IPS DF 6.9 (cell line): Measurements from ENCODE around the gene TIGD2.
"Not testable (repeated sequence)": the region's sequence is repeated elsewhere in the genome, so short reads cannot be mapped to it uniquely, and the experiment has no call there.

Source experiments
- DNase-seq: peaks from one replicate; pipeline ENCODE4 v3.0.0-alpha.2; 2013; ENCODE audit warnings: low read depth, low spot score
- H3K27ac ChIP-seq: one replicate; pipeline ENCODE4 v1.5.1; 2013; ENCODE audit warnings: low read length, control low read depth
- H3K27me3 ChIP-seq: 2 replicates; pipeline ENCODE4 v1.6.1; 2013; ENCODE audit warnings: mild to moderate bottlenecking, low read length; ENCODE audit not compliant: control insufficient read depth, insufficient read depth
- H3K36me3 ChIP-seq: 2 replicates; pipeline ENCODE4 v1.6.1; 2013; ENCODE audit warnings: low read length; ENCODE audit not compliant: control insufficient read depth, insufficient read depth
- H3K4me1 ChIP-seq: 2 replicates; pipeline ENCODE4 v1.6.1; 2013; ENCODE audit warnings: low read length; ENCODE audit not compliant: control insufficient read depth, insufficient read depth
- H3K4me3 ChIP-seq: 2 replicates; pipeline ENCODE4 v1.5.1; 2013; ENCODE audit warnings: mild to moderate bottlenecking, low read length
- H3K9me3 ChIP-seq: 2 replicates; pipeline ENCODE4 v1.6.1; 2013; ENCODE audit warnings: low read length, inconsistent platforms; ENCODE audit not compliant: control insufficient read depth, insufficient read depth
- WGBS: extraction: QIAGEN DNeasy Blood & Tissue Kit; methylation state at CpG from one replicate; pipeline ENCODE4 v1.1.7; 2013; ENCODE audit warnings: mixed read lengths, missing lambda C conversion rate; ENCODE audit not compliant: insufficient read length, insufficient coverage; 5-methylcytosine and 5-hydroxymethylcytosine counted together

The TIGD2 gene

GRCh38 chr4:89140168-89140759, 28.9 kb downstream of the TIGD2 start:
- no peak overlapping the region for H3K27ac ChIP-seq
- H3K9me3 ChIP-seq = no peaks in the 10 kb centered on the region
- H3K4me1 ChIP-seq = no peaks in the 10 kb centered on the region
- no CpG with 5 or more reads among the region's 6 CpGs for WGBS
- no peaks in the 10 kb centered on the region for H3K27me3 ChIP-seq
- no peak overlapping the region for H3K4me3 ChIP-seq
- no peak for DNase-seq
- no peaks in the 10 kb centered on the region for H3K36me3 ChIP-seq

- Histone ChIP-seq H3K4me1 (no peaks in the 10 kb centered on the region), H3K27me3 (no peaks in the 10 kb centered on the region), H3K36me3 (no peaks in the 10 kb centered on the region), H3K9me3 (no peaks in the 10 kb centered on the region), H3K4me3 (no peak overlapping the region), H3K27ac (no peak overlapping the region)
- no peak for DNase-seq
- WGBS = no CpG with 5 or more reads among the region's 4 CpGs
Measured at GRCh38 chr4:89142691-89143669, 31.6 kb downstream of the TIGD2 start.

GRCh38 chr4:89144652-89145051, 33.3 kb downstream of the TIGD2 start:
- WGBS = no CpG with 5 or more reads among the region's 1 CpG
- H3K9me3 ChIP-seq, DNase-seq, H3K4me1 ChIP-seq, H3K4me3 ChIP-seq, H3K27ac ChIP-seq, H3K27me3 ChIP-seq, H3K36me3 ChIP-seq: not testable (repeated sequence)

- Histone ChIP-seq H3K4me3 (no peak overlapping the region), H3K4me1 (no peaks in the 10 kb centered on the region), H3K27ac (no peak overlapping the region), H3K27me3 (no peaks in the 10 kb centered on the region), H3K9me3 (peaks cover 2% of the 10 kb centered on the region; the same call in 1 of the 2 replicates), H3K36me3 (no peaks in the 10 kb centered on the region)
- no CpG with 5 or more reads among the region's 2 CpGs for WGBS
- DNase-seq = no peak
Measured at GRCh38 chr4:89146196-89146595, 34.9 kb downstream of the TIGD2 start.

GRCh38 chr4:89152972-89153371, 41.6 kb downstream of the TIGD2 start:
- no peak overlapping the region for H3K4me3 ChIP-seq
- no peak overlapping the region for H3K27ac ChIP-seq
- H3K36me3 ChIP-seq = no peaks in the 10 kb centered on the region
- H3K4me1 ChIP-seq = peaks cover 1% of the 10 kb centered on the region; the same call in 1 of the 2 replicates
- no peaks in the 10 kb centered on the region for H3K27me3 ChIP-seq
- no CpG with 5 or more reads among the region's 2 CpGs for WGBS
- DNase-seq = no peak
- peaks cover 2% of the 10 kb centered on the region; the same call in 1 of the 2 replicates for H3K9me3 ChIP-seq

- H3K9me3 ChIP-seq = no peaks in the 10 kb centered on the region
- H3K4me1 ChIP-seq = peaks cover 1% of the 10 kb centered on the region; the same call in 1 of the 2 replicates
- no peaks in the 10 kb centered on the region for H3K27me3 ChIP-seq
- DNase-seq = no peak
- H3K4me3 ChIP-seq = no peak overlapping the region
- no peaks in the 10 kb centered on the region for H3K36me3 ChIP-seq
- WGBS = no CpG with 5 or more reads among the region's 12 CpGs
- H3K27ac ChIP-seq = no peak overlapping the region
Measured at GRCh38 chr4:89156174-89156914, 45.0 kb downstream of the TIGD2 start.

GRCh38 chr4:89157488-89158024, 46.2 kb downstream of the TIGD2 start:
- Histone ChIP-seq H3K27ac (no peak overlapping the region), H3K27me3 (no peaks in the 10 kb centered on the region), H3K36me3 (no peaks in the 10 kb centered on the region), H3K4me3 (no peak overlapping the region), H3K4me1 (peaks cover 1% of the 10 kb centered on the region; the same call in 1 of the 2 replicates), H3K9me3 (no peaks in the 10 kb centered on the region)
- no peak for DNase-seq
- no CpG with 5 or more reads among the region's 7 CpGs for WGBS

GRCh38 chr4:89158884-89159503, 47.7 kb downstream of the TIGD2 start:
- no peak overlapping the region for H3K4me3 ChIP-seq
- DNase-seq = no peak
- WGBS = no CpG with 5 or more reads among the region's 2 CpGs
- H3K9me3 ChIP-seq = no peaks in the 10 kb centered on the region
- no peaks in the 10 kb centered on the region for H3K27me3 ChIP-seq
- H3K36me3 ChIP-seq = no peaks in the 10 kb centered on the region
- H3K4me1 ChIP-seq = no peaks in the 10 kb centered on the region
- H3K27ac ChIP-seq = no peak overlapping the region

- H3K9me3 ChIP-seq = no peaks in the 10 kb centered on the region
- no peak for DNase-seq
- H3K36me3 ChIP-seq = no peaks in the 10 kb centered on the region
- no peaks in the 10 kb centered on the region for H3K27me3 ChIP-seq
- H3K4me3 ChIP-seq = no peak overlapping the region
- H3K4me1 ChIP-seq = no peaks in the 10 kb centered on the region
- WGBS = no CpG with 5 or more reads among the region's 2 CpGs
- no peak overlapping the region for H3K27ac ChIP-seq
Measured at GRCh38 chr4:89160806-89161205, 49.5 kb downstream of the TIGD2 start.

GRCh38 chr4:89161841-89162240, 50.5 kb downstream of the TIGD2 start:
- no peaks in the 10 kb centered on the region for H3K36me3 ChIP-seq
- no CpG with 5 or more reads among the region's 2 CpGs for WGBS
- H3K4me1 ChIP-seq = no peaks in the 10 kb centered on the region
- H3K9me3 ChIP-seq = no peaks in the 10 kb centered on the region
- H3K4me3 ChIP-seq = no peak overlapping the region
- H3K27ac ChIP-seq = no peak overlapping the region
- DNase-seq = no peak
- no peaks in the 10 kb centered on the region for H3K27me3 ChIP-seq
